NCI-H748 (cell line): Measurements from ENCODE around the gene TTC39C.

ENCODE experiments used
- DNase-seq: peaks from one replicate; lab custom pipeline; 2025; ENCODE audit not compliant: unreplicated experiment; lab: John Stamatoyannopoulos, UW

TTC39C gene

DNA sequence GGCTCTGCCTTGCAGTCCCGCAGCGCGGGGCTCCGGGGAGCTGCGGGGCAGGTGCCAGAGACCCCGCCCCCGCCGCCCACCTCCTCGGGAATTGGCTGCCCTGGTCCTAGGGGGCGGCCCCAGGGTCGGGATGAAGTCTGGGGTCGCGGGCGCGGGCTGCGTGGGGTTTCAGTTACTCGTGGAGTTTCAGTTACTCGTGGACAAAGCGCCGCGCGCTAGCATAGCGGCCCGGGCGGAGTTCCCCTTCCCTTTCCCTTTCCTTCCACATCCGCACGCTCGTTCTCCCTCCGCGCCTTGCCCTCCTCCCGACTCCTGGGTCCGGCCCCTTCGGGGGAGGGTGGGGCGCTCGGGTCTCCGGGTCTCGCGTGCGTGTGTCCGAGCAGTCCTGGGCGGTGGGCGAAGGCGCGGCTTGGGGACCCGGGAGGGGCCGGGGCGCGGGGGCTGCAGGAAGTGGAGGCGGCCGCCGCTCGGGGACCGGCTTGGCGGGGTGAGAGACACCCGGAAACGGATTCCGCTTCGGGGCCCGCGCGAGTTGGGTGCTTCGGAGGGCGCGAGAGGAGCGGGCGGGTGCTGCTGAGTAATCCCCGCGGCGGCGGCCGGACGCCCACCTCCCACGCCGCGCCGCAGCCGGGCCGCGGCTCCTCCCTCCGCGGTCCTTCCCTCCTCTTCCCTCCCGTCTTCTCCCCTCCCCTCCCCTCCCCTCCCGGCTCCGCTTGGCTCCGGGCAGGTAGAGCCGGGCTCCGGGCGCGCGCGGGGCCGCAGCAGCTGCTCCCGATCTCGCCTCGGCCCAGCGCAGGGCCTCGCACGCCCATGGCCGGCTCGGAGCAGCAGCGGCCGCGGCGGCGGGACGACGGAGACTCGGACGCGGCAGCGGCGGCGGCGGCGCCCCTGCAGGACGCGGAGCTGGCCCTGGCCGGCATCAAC lies at the start of gene TTC39C:
TTC39C (plus strand) TSS at position 693 of the 924 bp plus-strand sequence; CDS start at position 811, 118 bp downstream.
- peak; percentile 85 for DNase-seq

DNA sequence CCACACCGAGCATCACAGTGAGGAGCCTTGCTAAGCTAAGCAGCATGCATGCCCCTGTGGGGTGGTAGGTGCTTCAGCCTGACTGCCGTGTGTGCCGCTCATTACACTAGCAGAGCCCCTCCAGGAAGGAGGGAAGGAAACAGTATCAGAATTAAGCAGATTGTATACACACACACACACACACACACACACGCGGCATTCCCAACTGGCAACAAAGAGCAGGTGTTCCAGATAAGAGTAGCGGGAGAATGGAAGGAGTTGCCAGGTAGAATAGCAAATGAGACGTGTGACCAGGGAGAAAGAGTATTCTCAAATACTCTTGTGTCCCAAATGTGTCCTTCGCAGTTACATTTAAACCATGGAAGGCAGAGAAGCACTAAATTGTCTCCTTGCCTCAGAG lies 47.6 kb upstream of the TTC39C start:
- DNase-seq: peak; percentile 78

DNA sequence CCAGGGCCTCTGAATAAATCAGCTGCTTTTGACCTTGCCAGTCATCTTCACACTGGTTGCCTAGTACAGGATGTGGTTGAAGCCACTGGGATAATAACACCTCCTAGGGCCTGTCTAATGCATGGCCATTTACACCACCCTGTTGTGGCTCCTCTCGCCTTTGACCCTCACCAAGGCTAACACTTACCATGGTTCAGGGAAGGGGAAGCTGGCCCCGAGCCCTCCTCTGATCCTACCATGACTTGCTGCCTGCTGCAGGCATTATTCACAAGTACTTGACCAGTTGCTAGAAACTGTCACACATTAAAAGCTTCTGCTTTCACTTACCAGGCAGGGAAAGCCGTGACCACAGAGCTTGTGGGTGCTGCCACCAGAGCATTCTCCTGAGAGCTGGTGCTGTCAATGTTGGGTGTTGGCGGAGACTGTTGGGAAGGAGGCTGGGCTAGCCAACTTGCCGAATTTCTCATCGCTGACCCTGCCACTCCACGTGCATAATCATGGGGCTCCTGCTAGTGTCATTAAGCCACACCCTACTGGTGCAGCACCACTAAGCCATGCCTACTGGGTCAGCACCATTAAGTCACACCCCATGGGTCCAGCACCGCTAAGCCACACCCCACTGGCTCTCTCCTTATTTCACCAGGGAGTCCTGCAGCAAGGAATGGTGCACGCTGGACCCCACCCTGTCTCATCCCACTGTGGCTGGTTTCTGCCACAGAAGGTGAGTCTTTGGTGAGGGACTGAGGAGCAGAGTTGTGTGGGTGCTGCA lies 47.0 kb upstream of the TTC39C start:
- DNase-seq: peak; percentile 29

DNA sequence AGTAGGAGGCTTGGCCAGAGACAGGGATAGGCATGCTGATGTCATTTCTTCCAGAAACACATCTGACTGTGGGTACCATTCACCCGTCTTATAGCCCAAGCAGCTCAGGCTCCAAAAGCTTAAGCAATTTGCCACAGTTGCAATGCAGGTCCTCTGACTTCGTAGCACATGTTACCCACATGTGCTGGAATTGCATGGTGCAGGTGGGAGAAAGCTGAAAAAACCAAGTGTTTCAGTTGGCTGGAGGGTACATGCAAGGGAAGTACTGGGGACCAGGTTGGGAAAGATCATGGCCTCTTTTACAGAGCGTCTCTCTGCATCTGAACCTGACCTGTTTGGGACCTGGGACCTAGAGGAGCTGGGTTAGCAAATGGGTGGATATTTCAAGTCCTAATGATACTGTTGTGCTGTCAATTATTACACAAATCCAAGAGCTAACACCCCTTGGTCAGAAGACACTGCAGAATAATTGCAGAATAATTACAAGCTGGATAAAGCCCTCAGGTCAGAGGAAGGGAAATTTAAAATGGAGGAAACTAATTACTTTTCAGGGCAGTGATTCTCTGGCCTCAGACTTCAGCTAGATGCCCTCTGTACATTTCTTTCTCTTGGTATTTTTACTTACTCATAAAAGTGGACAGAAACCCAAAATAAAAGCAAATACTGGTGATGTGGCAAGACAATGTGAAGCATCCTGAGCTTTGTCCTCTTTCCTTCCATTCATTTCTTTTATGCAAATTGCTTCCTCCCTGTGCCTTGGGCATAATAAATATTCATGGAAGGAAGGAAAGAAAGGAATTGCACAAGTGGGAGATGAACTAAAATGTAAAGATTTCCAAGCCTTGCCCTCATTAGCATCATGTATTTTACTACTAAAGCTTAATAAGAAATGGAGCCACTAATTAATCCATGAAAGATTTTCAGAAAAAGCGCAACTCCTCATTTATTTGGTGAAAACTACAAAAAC lies 45.6 kb upstream of the TTC39C start:
- DNase-seq: no peak

DNA sequence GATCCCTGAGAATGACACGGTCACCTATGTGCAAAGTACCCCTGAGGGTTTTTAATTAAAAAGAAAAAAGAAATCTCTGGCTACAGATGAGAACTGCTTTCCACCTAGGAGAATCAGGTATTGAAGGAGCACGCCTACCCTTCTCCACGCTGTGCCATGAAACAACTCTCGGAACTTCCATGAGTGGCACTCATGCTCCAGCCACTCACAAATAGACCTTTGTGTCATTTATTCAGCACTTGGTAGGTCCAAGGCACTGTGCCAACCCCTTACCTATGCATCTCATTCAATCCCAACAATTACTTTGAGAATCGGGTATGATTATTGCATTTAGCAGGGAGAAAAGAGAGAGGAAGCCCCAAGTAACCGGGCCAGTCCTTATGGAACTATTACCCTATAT lies 44.9 kb upstream of the TTC39C start:
- no peak for DNase-seq

DNA sequence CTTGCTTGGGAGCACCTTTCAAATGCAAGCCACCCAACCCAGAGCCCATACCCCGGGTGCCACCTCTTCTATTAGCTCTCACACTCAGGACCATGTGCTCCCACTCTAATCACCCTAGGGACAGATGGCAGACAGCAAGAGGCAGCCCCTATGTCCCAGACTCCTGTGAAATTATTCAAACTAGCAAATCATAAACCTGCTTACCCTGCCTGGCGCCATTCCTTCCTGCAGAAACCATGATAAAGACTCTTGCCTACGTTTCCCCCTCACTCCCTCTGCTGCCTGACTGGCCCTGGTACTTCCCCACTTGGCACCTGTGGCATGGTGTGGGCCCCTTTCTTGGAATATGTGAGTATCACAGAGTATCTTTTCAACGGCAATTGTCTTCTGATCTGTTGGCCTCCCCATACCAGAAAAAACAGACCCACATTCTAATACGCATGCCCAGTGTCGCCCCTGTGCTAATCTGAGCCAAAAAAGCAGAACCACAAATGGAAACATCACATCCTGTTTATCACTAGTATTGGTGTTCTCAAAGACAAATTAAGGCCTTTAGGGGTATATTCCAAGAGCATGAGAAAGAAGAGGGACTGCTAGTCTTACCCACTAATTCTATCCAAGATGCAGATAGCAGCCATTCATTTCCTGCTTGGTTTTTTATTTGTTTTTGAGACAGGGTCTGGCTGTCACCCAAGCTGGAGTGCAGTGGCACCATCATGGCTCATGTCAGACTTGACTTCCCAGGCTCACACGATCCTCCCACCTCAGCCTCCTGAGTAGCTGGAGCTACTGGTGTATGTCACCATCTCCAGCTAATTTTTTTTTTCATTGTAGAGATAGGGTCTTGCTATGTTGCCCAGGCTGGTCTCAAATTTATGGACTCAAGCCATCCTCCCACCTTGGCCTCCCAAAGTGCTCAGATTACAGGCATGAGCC lies 44.1 kb upstream of the TTC39C start:
- no peak for DNase-seq

DNA sequence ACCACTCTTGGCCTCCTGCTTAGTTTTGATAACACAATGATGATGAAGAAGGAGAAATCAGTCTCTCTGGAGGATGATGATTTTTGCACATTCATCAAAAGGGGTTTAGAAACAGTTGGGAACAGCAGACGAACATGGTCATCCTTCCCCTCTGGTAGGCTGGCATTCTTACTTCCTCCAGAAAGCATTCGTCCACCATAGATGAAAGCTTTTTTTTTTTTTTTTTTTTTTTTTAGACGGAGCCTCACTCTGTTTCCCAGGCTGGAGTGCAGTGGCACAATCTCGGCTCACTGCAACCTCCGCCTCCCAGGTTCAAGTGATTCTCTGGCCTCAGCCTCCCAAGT lies 43.5 kb upstream of the TTC39C start:
- DNase-seq: no peak

DNA sequence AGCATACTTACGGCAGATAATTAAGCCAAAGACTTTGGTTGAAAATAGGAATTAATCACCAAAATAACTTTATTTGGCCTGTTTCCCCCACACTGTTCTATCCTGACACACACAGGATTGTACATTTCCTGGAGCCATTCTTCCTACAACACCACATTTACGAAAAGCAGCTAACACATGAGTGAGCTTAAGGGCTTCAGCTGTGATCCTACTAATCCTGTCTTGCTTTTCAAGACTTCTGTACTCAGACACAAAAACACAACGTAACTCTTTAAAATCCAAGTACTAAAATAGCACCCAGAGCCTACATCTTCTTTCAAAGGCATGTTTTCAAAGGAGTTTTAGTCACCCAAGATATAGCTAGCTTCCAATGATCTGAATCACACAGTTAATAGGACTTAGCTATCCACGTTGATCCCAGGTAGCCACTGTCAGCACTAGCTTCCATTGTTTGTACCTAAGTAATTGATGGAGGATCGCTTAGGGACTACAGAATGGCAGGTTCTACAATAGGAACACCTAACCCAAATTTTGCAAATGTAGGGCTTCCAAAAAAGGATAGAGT lies 42.8 kb upstream of the TTC39C start:
- no peak for DNase-seq

DNA sequence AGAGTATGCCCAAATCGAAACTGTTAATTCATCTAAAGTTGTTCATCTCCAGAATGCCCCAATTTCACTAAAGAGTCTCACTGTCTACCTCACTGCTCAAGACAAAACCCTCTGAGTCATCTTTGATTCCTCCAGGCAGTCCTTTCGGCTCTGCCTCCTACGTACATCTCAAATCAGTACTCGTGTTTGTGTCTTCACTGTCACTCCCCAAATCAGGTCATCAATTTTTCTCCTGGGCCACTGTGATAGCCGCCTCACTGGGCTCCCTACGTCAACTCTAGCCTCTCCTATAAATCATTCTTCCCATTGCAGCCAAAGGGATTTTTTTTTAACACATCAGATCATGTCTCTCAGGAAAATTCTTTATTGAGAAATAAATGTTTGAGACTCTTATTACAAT lies 42.1 kb upstream of the TTC39C start:
- no peak for DNase-seq

DNA sequence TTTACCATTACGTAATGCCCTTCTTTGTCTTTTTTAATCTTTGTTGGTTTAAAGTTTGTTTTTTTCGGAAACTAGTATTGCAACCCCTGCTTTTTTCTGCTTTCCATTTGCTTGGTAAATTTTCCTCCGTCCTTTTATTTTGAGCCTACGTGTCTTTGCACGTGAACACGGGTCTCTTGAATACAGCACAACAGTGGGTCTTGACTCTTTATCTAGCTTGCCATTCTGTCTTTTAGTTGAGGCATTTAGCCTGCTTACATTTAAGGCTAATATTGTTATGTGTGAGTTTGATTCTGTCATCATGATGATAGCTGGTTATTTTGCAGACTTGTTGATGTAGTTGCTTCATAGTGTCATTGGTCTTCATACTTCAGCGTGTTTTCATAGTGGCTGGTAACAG lies 37.5 kb upstream of the TTC39C start:
- DNase-seq: no peak

DNA sequence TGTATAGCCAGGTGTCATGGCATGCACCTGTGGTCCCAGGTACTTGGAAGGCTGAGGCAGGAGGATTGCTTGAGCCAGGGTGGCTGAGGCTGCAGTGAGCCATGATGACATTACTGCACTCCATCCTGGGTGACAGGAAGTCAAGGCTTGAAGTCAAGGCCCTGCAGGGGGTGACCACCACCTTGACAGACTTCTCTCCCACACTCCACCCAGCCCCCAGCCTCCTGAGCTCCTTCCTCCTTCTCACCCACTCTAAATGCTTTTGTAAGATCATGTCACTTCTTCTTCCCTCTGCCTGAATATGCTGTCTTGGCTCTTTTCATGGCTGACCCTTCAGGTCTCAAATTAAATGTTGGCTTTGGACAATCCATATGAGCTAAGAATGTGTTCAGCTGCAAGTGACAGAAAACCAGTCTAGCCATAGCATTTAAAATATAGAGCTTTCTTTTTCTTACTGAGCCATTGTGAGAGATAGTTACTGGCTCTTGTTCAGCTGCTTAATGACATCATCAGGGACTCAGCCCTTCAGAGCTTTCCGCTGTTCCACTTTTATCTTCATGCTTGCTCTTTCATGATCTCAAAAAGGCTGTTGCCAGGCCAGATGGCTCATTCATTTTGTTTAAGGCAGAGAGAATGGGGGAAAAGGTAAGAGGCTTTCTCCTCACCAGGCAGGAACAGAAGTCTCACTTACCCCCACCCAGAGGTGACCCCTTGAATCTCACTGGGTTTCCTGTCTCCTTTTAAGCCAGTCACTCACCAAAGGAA lies 36.7 kb upstream of the TTC39C start:
- DNase-seq: no peak

DNA sequence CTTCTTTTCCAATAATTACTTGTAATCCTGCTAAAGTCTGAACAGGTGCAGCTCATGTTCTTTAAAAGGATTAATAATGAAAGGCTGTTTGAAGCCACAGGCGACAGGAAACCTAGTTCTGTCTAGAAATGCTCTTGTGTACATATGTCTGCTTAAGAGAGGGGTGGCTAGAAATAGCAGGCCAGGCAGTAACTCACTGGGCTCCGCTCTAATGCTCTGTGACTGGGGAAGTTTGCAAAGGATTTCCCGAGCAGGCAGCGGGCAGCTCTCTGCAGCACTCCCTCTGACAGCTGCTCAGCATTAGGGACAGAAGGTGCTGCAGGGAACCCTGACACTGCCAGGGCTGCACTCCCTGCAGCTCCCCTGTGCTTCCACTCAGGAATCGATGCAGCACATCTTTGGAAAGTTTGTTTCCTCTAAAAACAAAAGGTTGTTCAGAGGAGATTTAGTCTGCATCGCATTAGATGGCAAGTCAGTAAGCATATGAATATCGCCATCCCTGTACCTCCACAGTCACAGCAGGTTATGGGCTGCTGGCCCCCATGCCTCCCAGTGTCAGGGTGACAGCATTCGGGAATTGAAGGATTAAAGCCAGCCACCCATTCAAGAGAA lies 33.1 kb upstream of the TTC39C start:
- DNase-seq: no peak

DNA sequence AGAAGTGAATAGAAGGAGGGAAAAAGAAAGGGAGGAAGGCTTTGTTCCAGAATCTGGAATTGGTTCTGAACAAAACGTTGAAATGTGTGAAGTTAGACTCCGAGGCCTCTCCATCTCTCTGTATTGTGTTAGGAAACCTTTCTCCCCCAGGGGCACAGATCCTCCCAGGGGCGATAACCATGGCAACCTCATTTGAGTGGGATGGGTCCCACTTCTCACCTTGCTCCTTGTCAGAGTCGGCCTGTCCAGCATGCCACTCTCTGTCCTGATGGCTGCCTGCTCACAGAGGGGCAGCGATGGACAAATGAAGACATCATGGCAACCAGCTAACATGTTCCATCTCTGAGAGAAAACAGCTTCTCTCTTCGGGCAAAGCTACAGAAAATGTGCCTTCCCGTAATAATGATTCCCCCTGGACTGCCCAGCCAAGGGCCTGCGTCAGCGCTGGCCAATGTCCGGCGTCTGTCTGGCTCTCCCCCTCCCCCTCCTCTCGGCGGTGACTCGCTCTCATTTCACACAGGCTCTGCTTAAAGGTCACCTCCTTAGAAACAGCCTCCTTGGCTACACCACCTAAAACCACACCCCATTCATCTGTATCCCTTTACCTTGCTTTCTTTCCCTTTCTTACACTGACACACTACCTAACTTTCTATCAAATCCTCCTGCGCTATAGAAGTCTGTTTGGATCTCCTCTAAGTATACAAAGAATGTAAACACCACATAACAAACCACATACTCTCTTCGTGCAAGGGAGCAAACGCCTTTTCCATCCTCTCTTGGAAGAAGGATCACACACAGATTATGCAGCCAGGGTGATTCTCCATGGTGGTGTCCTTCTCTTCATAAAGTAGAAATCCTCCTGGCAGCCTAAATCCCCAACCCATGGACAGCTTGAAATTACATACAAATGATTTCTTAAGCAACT lies 32.1 kb upstream of the TTC39C start:
- DNase-seq: peak; percentile 19

DNA sequence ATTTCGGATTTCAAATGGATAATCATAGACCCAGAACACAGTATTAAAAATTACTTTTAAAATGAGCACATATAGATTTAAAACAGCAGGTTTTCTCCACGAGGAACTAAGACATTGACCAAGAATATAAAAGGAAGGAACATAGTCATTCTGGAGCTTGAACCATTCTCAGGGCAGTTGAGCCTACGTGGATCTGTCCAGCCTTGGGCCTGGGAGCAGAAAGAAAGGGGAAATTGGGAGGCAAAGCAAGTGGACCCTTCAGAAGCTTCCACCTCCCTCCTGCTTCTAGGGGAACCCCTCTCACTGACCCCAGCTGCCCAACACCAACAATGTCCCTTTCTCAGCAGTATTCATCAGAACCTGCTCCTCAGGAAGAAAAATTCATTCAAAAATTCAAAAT lies 31.4 kb upstream of the TTC39C start:
- no peak for DNase-seq

DNA sequence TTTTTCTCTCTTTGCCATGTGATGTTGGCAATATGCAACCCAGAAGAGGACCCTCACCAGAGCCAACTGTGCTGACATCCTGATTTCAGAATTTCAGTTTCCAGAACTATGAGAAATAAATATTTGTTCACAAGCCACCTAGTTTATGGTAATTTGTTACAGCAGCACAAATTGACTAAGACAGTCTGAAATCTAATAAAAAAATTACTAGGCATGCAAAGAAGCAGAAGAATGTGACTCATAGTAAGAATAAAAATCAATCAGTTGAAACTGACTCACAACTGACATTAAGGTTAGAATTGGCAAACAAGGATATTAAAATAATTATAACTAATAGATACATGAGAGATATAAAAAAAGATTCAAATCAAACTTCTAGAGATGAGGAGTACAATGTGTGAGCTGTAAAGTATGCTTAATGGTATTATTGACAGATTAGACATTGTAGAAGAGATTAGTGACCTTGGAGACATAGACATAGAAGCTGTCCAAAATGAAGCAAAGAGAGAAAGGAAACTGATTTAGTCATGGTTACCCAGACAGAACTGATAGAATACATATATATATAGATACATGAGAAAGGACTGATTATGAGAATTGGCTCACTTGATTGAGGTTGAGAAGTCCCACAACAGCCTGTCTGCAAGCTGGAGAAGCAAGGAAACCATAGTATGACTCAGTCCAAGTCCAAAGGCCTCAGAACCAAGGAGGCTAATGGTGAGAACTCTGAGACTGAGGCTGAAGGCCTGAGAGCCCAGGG lies 27.8 kb upstream of the TTC39C start:
- no peak for DNase-seq

DNA sequence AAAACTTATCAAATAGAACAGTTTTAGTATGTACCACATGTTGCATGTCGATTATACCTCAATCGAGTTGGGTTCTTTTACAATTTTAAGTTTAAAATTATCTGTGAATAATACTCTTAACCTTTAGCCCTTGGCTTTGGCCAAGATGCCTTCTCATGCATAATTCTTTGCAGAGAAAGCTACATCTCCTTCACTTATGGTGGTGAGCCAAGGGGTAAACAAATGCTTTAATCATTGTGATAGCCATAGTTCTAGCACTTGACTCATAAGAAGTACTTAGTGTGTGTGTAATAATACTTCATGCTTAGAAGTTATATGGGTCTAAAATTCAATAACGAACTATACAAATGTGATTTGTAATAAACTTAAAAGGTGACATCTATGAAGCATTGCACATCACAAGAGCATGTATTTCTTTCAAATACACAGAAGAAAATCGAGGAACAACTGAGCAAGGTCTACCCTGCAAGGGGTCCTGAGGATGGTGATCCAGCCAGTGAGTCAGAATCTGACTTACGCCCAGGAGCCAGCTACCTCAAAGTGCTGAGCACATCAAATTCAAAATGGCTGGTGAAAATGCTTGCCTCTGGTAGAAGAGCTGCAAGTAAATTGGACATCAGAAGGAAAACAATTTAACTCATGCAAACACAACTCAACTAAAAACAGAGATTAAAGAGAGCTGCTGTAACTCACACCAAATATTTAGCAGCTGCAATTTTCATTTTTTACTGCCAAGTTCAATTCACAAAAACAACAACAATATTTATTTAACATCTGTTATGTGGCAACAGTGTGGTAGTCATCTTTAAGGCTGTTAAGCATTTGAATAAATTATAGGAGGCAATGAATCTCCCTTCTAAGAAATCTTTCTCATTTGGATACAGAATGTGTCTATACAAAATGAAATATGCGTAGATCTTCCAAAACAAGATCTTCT lies 23.8 kb upstream of the TTC39C start:
- DNase-seq: no peak
